ENCODE data around the gene DEFB114.
"Not testable (repeated sequence)": the region's sequence is repeated elsewhere in the genome, so short reads cannot be mapped to it uniquely, and the experiment has no call there.

The DEFB114 gene

DNA sequence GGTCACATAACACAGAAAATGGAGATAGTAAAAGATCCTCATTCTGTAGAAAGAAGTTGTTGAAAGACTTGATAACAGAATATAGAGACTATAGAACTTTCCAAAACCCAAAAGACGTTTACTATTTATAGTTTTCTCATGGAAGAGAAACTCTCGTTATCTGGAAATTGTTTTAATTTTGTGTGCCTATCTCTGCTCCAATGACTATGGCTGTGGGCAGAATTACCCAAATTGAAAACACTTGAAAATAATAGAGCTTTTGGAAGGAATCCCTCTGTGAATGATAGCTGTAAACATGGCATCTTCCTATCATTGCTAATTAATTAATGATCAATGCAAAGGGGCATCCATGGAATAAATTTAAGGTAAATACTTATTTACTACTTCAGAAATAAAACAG is at the start of gene DEFB114:
Gene DEFB114, minus strand, starts transcription at position 101 of the 400 bp plus-strand sequence. Its CDS starts 59 bp downstream, at position 42.
- DNase-seq (ENCODE audit: low read depth, low spot score), result no peak

GRCh38 chr6:50007819-50008218 is 43.9 kb upstream of the DEFB114 start:
- no peak for DNase-seq (ENCODE audit: low read depth, low spot score)

GRCh38 chr6:50003139-50003538 is 39.2 kb upstream of the DEFB114 start:
- DNase-seq (ENCODE audit: low read depth, low spot score), result no peak

DNA sequence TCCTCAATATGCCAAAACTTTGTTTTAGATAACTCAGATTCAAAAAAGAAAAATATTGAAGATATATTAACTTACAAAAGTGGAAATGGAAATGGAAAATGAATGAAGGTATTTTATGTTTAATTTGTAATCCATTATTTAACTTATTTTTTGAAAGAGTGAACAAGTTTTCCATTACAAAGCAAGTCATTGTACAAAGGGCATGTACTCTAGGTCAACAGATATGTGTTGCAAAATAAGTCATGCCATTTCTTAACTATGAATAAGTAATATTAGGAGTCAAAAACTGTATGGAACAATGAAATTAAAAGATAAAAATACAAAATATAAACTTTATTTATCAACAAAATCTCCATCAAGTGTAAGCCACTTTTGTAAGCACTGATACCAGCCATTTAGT is 31.3 kb upstream of the DEFB114 start:
- no peak for DNase-seq (ENCODE audit: low read depth, low spot score)

GRCh38 chr6:49988900-49989299 is 24.9 kb upstream of the DEFB114 start:
- DNase-seq (ENCODE audit: low read depth, low spot score), result no peak

DNA sequence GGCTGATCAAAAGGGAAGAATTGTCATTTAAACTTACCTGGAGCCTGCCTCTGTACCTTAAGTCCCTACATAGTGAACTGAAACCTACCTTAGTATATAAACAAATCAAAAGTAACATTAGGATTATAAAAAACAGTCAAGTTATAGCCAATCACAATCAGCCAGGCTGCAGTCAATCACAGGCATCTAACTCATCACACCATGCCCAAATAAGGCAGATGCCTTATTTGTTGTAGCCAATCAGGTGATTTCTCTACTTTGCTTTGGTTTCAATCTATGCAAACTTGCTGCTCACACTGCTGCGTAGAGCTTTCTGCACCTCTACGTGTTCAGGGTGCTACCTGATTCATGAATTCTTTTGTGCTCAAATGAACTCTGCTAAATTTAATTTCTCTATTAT is 23.8 kb upstream of the DEFB114 start:
- no peak for DNase-seq (ENCODE audit: low read depth, low spot score)

DNA sequence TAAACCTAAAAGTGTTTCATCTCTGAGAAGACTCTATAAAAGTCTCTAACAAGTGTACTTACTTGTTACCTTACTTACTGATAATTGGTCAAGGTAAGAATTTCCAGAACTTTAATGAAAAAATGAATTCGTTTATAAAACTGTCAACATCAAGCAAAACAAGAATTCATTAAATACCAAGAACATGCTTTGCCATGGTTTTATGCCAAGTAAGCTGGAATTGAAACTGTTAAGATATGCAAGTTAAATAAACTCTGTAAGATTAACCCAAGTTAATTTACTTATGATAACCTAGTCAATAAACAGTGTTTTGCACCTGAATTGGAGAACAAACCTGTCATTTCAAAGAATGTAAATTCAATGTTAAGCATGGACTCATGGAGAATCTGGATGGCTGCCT is 22.6 kb upstream of the DEFB114 start:
- no peak for DNase-seq (ENCODE audit: low read depth, low spot score)

GRCh38 chr6:49982046-49982445 is 18.1 kb upstream of the DEFB114 start:
- no peak for DNase-seq (ENCODE audit: low read depth, low spot score)

GRCh38 chr6:49980898-49981297 is 16.9 kb upstream of the DEFB114 start:
- no peak for DNase-seq (ENCODE audit: low read depth, low spot score)

DNA sequence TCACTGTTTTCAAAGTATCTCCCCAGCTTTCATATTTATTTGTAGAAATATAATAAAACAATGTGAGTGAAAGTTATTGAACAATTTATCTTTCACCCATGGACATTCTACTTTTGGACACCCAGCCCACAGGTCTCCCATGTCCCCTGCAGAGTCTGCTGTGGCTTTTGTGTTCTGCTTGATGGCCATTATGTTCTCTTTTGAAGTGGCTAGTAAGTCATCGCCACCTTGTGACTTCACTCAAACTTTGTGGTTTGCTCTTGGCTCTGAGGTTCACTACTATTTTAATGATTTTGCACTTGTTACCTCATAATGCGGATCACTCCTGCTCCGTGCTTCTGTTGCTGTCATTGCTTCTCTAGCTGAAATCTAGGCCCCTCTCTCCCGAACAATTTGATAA is 15.6 kb upstream of the DEFB114 start:
- no peak for DNase-seq (ENCODE audit: low read depth, low spot score)

DNA sequence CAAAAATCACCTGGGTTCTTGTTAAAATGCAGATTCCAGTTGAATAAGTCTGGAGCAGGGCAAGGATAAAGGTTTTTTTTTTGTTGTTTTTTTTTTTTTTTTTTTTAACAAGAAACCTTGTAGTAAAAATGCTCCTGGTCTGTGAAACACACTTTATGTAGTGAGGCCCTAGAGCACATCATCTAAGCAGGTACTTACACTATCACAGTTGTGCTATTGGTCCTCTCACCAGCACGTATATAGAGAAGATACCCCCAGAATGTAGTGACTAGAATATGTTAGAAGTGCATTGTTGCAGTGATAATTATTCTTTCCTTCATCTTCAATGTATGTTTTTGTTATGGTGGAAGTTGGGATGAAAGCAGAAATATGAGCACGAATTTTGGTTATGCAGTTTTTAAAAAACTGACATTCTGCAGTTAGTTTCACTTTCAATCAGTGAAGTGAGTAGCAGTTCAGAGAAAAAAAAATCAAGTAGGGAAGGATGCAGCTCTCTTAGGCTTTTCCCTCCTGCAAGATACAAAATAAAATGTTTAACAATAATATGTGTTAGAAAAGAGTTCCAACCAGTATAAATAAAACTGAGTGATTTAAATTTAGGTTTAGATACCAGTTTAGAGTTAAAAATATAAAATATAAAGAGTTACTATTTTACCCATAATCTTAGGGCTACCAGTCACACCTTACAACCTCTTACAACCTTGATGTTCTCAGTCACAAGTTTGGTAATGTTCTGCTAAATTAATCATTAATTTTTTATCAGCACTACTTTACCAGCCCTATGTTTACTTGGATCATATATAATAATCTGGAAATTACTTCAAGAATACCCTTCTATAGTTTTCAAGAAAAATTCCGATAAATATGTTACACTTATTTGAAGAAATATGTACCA is 14.6 kb upstream of the DEFB114 start:
- no peak for DNase-seq (ENCODE audit: low read depth, low spot score)

- no peak for DNase-seq (ENCODE audit: low read depth, low spot score)
These were observed 5.6 kb upstream of the DEFB114 start, which contains the start of gene DEFB113 for GRCh38 chr6:49969605-49970004. DEFB113 (minus strand) TSS chr6:49969625; CDS start chr6:49969625, 0 bp downstream.

DNA sequence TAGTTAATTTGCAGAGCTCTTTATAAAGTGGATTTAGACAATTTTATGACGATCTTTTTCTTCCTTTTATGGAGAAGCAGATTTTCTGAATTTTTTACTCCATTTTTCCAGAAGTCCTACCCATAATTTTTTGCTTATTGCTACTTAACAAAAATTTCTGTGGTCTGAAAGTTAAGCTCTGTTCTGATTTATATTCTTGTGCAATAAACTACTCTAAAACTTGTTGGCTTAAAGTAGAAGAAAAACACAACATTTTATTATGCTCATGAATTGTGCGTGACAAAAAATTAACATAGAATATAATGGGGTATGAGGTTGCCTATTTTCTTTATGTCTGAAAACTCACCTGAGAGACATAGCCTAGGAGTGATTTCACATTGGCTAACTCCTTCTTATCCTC is 2.9 kb upstream of the DEFB114 start:
- no peak for DNase-seq (ENCODE audit: low read depth, low spot score)

GRCh38 chr6:49966334-49966733 is 2.4 kb upstream of the DEFB114 start:
- no peak for DNase-seq (ENCODE audit: low read depth, low spot score)

DNA sequence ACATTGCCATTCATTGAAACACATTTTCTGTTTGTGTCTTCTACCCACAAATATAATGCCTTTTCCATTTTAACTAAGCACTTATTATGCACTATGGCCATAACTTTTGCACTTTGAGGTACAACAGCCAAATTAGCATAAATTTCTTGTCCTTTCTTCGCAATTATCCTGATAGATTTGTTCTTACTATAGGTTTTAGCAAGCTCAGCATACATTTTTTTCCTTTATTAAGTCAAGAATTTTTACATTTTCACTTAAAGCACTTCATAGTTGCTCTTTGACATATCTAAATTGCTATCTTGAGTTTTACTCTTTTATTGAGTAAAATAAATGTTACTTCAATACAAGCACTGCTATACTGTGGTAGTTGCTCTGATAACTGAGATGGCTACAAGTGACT is 5.8 kb downstream of the DEFB114 start:
- DNase-seq (ENCODE audit: low read depth, low spot score), result no peak

DNA sequence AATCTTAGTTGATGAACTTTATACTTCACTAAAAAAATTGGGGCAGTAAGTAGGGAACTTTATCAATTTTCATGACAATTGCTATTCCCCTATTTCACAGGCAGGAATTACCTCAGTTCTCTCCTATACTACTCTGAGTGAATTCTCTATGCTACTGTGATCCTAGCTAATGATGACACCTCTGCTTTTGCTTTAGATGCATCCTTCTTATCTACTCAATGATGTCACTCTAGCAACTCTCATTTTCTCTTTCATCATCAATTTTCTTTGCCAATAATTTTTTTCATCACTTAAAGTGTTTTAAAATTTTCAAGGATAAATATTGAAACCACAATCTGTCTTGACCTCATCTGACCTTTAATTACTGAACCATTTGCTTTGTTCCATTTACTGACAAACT is 8.1 kb downstream of the DEFB114 start:
- DNase-seq (ENCODE audit: low read depth, low spot score), result no peak

DNA sequence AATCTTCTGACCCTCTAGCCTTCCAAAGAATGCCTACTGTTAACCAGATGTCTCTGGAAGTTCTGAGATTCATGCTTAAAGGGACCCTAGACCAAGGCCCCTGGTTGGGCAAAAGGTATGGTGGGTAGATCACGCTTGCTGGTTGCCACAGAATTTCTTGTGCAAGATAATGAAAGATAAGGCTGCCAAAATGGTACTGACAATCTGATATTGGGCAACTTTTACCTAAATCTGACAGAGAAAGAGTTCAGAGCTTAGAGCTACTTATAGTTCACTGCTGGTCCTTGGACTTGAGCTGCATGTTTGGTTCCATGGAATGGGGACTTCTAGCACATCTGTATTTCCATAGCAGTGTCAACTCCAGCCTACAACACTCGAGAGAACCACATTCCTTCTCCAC is 12.0 kb downstream of the DEFB114 start:
- DNase-seq (ENCODE audit: low read depth, low spot score), result no peak

DNA sequence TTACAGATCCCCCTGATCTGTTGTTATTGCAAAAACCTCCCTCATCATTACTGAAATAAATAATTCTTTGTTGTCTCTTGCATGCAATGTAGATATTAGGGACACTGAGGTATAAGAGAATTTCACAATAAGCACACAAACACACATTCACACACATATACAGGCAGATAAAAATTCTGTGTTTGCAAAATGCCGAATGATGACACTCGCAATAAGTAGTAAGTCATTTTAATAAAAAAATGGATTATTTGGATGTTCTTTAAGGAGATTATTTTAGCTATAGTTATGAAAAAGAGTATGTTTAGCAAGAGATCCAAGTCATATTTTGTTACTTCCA is 13.6 kb downstream of the DEFB114 start:
- DNase-seq (ENCODE audit: low read depth, low spot score), result no peak

GRCh38 chr6:49949062-49949461 is 14.9 kb downstream of the DEFB114 start:
- DNase-seq (ENCODE audit: low read depth, low spot score), result no peak

- no peak for DNase-seq (ENCODE audit: low read depth, low spot score)
These were observed 17.1 kb downstream of the DEFB114 start for GRCh38 chr6:49946835-49947234.

GRCh38 chr6:49944068-49944467 is 19.9 kb downstream of the DEFB114 start:
- DNase-seq (ENCODE audit: low read depth, low spot score), result not testable (repeated sequence)

DNA sequence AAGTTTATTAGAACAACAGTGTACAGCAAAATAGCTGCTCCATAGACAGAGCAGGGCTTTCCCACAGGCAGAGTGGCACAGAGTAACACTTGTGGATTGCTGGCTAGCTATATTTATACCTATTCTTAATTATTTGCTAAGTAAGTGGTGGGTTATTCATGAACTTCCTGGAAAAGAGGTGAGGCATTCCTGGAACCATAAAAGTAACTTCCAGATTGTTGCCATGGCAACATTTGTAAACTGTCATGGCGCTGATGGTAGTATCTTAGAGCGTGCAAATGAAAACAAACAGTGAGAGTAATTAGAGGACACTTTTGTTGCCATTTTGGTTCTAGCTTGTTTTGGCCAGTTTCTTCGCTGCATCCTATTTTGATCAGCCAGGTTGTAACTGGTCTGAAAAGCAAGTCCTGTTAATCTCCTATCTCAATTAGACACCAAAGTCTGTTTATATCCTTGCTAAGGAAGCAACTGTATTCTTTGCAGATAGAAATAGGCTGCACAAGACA is 23.9 kb downstream of the DEFB114 start:
- DNase-seq (ENCODE audit: low read depth, low spot score), result no peak

DNA sequence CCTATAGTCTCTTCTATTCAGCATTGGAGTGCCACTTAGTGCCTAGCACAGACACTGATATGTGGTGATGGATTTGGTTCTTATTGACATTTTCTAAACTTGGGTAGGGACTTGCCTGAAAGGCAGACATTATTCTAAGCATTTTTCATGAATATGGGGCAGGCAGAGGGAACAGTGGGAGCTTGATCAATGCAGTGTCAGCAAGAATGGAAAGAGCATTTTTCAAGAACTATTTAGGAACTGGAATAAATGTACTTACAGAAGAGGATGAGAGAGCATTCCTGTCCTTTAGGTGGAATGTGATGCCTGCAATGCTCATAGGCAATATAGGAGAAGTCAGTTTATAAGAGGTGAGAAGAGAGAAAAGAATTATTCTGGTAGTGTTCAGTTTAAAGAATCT is 26.2 kb downstream of the DEFB114 start:
- no peak for DNase-seq (ENCODE audit: low read depth, low spot score)
